GM18868 (cell line): ENCODE results near the gene KIF1B.
"Not testable (repeated sequence)": the region's sequence is repeated elsewhere in the genome, so short reads cannot be mapped to it uniquely, and the experiment has no call there.

Experiments used
- ATAC-seq: cut with Tn5 transposase; IDR thresholded peaks from one replicate; pipeline ENCODE4 v1.9.1; 2021; ENCODE audit warnings: mild to moderate bottlenecking, moderate library complexity; ENCODE audit not compliant: unreplicated experiment

KIF1B gene

DNA sequence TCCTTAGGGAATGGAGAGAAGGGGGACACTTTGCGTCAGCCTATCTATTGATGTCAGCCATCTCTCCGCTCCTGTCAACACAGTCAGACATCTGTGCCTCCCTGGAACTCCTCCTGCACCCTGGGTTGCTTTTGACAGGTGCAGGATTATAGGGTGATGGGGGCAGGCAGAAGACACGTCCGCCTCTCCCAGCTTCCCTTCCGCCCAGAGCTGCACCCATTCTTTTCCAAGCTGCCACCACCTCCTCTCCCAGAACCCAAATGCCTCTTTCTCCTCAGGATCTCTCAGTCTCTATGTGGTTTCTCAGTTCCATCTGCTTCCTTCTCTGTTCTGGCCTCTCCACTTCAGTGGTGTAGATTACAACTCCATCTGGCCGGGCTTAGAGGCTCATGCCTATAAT lies 17.1 kb upstream of the KIF1B start:
- no peak for ATAC-seq

GRCh38 chr1:10195570-10195969 lies 14.8 kb upstream of the KIF1B start:
- ATAC-seq = no peak

DNA sequence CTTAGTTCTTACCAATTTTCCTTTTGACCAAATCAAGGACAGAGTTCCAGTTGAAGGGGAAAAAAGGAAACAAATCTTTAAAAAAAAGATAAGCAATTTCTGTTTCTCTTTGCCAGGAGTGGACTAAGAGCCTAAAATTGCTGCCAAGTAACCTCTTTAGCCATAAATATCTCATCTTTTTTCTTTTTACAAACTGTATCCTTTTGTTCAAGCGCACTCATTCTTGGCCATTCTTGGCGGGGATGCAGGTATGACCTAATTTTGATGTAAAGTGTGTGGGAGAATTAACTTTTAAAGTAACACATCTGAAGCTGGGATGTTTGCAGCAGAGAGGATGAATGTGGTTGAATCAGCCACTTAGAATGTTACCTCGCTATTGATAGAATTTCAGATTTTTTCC lies 13.4 kb upstream of the KIF1B start:
- ATAC-seq = no peak

GRCh38 chr1:10200620-10201019 lies 9.8 kb upstream of the KIF1B start:
- no peak for ATAC-seq

GRCh38 chr1:10204003-10204642 lies 6.2 kb upstream of the KIF1B start:
- no peak for ATAC-seq

DNA sequence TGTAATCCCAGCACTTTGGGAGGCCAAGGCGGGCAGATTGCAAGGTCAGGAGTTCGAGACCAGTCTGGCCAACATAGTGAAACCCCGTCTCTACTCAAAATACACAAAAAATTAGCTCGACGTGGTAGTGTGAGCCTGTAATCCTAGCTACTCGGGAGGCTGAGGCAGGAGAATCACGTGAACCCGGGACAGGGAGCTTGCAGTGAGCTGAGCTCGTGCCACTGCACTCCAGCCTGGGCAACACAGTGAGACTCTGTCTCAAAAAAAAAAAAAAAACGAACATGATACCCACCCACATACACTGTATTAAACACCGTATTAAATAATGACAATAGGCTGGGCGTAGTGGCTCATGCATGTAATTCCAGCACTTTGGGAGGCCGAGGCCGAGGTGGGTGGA lies 5.2 kb upstream of the KIF1B start:
- ATAC-seq = not testable (repeated sequence)

GRCh38 chr1:10207810-10208209 lies 2.6 kb upstream of the KIF1B start:
- no peak for ATAC-seq

DNA sequence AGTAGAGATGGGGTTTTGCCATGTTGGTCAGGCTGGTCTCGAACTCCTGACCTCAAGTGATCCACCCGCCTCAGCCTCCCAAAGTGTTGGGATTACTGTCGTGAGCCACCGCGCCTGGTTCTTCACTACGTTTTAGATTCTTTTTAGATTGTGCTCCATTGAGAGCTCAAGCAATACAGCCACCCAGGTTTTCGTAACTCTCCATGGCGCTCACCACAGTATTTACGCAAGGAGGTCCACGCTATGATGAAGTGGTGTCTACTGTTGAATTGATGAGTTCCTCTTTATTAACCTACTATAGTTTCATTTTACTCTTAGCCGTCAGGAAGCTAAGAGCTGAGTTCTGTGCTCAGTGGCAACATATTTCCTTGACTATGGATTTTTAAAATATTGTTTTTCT lies 1.8 kb upstream of the KIF1B start:
- no peak for ATAC-seq

DNA sequence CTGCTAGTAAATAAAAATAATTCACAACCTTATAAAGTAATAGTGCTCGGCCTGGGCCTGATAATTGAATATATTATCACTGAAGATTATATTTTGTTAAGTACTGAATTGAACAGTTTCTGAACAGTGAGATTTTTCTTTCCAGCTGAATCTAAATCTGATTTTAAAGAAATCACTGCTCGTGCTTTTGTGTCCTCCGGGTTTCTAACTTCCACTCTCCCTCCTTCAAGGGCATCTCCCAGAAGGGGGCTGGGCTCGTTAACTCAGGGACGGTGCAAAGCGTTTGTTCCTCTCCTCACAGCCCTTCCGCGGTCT lies 823 bp upstream of the KIF1B start:
- no peak for ATAC-seq

GRCh38 chr1:10210841-10211804 lies 753 bp downstream of the KIF1B start:
- peak; percentile 6 for ATAC-seq

DNA sequence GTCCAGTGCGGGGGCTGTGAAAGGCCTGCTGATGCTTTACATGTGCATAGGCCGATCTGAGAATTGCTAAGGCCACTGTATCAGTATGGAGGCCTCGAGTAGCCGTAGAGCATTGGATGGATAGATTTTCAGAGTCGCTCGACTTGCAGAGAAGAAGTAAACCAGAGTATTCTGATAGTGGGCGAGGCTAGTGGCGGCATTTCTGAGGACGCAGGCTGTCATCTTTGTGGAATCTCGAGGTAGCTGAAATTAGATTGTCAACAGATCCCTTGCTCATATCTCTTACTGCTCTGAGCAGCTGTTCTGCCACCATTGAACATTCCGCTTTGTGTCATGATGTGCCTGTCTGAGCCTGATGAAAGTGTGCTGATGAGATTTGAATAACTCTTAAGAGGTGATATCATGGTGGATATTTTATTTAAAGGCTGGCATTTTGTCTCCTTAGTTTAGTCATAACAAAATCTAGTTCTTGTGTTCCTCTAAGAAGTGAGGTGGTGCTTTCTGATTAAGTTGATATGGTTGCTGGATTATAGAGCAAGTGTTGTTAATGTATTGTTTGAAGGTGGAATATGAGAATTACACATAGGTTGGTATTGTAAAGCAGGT lies 1.5 kb downstream of the KIF1B start:
- no peak for ATAC-seq

- ATAC-seq = no peak
These were observed 2.1 kb downstream of the KIF1B start for GRCh38 chr1:10212476-10212875.

DNA sequence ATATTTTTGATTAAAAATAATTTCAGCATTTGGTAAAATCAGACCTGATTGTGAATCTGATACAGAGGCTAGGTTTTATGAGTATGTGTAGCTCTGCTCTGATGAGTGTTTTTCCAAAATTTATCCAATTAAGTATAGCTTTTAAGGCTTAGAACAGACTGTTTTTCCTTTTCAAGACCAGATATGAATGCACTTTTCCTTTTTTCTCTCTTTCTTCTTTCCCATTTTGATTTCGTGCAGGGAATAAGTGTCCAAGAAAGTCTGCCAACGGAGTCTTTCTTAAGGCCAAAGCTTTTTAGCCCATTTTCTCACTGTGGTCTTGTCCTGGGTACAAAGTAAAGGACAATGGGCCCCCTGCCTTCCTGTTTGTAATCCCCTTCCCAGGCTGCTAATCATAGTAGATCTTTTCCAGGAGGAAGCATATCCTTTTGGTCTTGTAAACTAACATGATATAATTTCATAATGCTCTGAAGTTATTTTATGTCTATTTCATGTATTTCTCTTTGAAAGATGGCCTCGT lies 2.9 kb downstream of the KIF1B start:
- ATAC-seq = no peak

GRCh38 chr1:10216090-10216749 lies 5.8 kb downstream of the KIF1B start:
- no peak for ATAC-seq

- ATAC-seq = no peak
These were observed 7.5 kb downstream of the KIF1B start for GRCh38 chr1:10217748-10218441.

DNA sequence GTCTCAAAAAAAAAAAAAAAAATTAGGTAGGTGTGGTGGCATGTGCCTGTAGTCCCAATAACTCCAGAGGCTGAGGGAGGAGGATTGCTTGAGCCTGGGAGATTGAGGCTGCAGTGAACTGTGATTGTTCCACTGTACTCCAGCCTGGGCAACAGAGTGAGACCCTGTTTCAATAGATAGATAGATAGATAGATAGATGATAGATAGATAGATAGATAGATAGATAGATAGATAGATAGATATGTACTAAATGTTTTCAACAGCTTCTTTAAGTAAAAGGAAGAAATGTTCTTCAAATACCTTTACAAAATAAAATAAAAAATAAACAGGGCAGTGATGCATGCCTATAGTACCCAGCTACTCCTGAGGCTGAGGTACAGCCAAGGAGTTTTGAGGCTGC lies 9.8 kb downstream of the KIF1B start:
- ATAC-seq = no peak

- not testable (repeated sequence) for ATAC-seq
These were observed 10.3 kb downstream of the KIF1B start for GRCh38 chr1:10220657-10221056.

- no peak for ATAC-seq
These were observed 15.2 kb downstream of the KIF1B start for GRCh38 chr1:10225573-10225972.

- no peak for ATAC-seq
These were observed 18.2 kb downstream of the KIF1B start for GRCh38 chr1:10228528-10228927.

DNA sequence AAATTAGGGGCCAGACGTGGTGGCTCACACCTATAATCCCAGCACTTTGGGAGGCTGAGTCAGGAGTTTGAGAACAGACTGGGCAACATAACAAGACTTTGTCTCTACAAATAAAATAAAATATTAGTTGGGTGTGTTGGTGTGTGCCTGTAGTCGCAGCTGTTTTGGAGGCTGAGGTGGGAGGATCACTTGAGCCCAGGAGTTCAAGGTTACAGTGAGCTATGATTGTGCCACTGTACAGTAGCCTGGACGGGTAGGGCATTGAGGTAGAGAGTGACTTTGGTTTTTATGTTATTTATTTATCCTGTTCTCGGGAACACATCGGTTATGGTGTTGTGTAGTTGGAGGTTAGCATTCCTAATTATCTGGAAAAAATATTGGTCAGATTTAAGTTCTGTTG lies 19.5 kb downstream of the KIF1B start:
- no peak for ATAC-seq

- ATAC-seq = no peak
These were observed 21.8 kb downstream of the KIF1B start for GRCh38 chr1:10232163-10232562.
